ENCODE results near the gene GOLT1A.

DNA sequence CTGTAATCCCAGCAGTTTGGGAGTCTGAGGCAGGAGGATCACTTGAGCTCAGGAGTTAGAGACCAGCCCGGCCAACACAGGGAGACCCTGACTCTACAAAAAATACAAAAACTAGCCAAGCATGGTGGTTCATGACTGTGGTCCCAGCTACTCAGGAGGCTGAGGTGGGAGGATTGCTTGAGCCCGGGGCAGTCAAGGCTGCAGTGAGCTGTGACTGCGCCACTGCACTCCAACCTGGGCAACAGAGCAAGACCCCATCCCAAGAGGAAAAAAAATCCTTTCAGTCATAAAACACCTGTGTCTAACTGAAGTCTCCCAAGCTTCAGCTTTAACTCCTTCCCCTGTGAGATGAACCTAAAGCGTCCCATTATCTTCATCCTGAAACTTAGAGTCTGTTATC lies 33.1 kb upstream of the GOLT1A start:
- TF ChIP-seq, protein P1, sequence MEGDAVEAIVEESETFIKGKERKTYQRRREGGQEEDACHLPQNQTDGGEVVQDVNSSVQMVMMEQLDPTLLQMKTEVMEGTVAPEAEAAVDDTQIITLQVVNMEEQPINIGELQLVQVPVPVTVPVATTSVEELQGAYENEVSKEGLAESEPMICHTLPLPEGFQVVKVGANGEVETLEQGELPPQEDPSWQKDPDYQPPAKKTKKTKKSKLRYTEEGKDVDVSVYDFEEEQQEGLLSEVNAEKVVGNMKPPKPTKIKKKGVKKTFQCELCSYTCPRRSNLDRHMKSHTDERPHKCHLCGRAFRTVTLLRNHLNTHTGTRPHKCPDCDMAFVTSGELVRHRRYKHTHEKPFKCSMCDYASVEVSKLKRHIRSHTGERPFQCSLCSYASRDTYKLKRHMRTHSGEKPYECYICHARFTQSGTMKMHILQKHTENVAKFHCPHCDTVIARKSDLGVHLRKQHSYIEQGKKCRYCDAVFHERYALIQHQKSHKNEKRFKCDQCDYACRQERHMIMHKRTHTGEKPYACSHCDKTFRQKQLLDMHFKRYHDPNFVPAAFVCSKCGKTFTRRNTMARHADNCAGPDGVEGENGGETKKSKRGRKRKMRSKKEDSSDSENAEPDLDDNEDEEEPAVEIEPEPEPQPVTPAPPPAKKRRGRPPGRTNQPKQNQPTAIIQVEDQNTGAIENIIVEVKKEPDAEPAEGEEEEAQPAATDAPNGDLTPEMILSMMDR (IDR thresholded peaks at IDR 0.05) = no peak
- no peak for TF ChIP-seq ZFX (IDR thresholded peaks at IDR 0.05; ENCODE audit: borderline replicate concordance)

Data from 22Rv1 (cell line).